OCI-LY7 (cell line): ENCODE measurements around the gene TPSG1. TPM values are rescaled to one million over a fixed set of nuclear protein-coding genes. Genes with fewer than 3 reads are reported as not detected.

Experiments used
- BruUV-seq: library from RNA; stranded (reverse); fragments of 400-500 nt; replicated peaks from 2 replicates; lab custom pipeline; 2021; lab: Mats Ljungman, UMichigan
- CTCF ChIA-PET: fragments of 300-600 bp; sonication (Branson Sonifier 250); formaldehyde crosslinking; loops from one replicate; lab custom pipeline; 2022; ENCODE audit warnings: antibody characterized with exemption; ENCODE audit not compliant: unreplicated experiment; lab: Charles Lee
- POLR2A ChIA-PET: fragments of 300-600 bp; sonication (Branson Sonifier 250); formaldehyde crosslinking; loops from one replicate; lab custom pipeline; 2022; ENCODE audit warnings: antibody characterized with exemption; lab: Charles Lee
- DNase-seq: peaks from one replicate; pipeline ENCODE4 v3.0.0-alpha.2; 2015; ENCODE audit warnings: low spot score
- H2AFZ ChIP-seq: fragments of 200-600 bp; sonication (generic), shearing (Covaris generic); 2 replicates; pipeline ENCODE4 v1.6.1; 2014; ENCODE audit warnings: mild to moderate bottlenecking, antibody characterized with exemption, low read length, moderate library complexity
- H3K27ac ChIP-seq: fragments of 200-600 bp; sonication (generic); 2 replicates; pipeline ENCODE4 v1.5.1; 2014; ENCODE audit warnings: mixed run types, low read depth, mild to moderate bottlenecking, moderate library complexity, low read length, inconsistent platforms; ENCODE audit not compliant: poor library complexity, severe bottlenecking
- H3K36me3 ChIP-seq: fragments of 200-600 bp; sonication (generic); 2 replicates; pipeline ENCODE4 v1.6.1; 2014; ENCODE audit warnings: mild to moderate bottlenecking, antibody characterized with exemption, low read length, moderate library complexity, mixed read lengths; ENCODE audit not compliant: insufficient read depth
- H3K4me1 ChIP-seq: fragments of 200-600 bp; sonication (generic); 2 replicates; pipeline ENCODE4 v1.5.1; 2014; ENCODE audit warnings: mild to moderate bottlenecking, low read length; ENCODE audit not compliant: insufficient read depth, poor library complexity, severe bottlenecking
- H3K4me2 ChIP-seq: fragments of 200-600 bp; sonication (generic); 2 replicates; pipeline ENCODE4 v1.6.1; 2014; ENCODE audit warnings: mild to moderate bottlenecking, low read length
- H3K4me3 ChIP-seq: fragments of 200-600 bp; sonication (generic); 2 replicates; pipeline ENCODE4 v1.5.1; 2014; ENCODE audit warnings: mild to moderate bottlenecking, low read depth, low read length; ENCODE audit not compliant: poor library complexity, severe bottlenecking
- H3K79me2 ChIP-seq: fragments of 200-600 bp; sonication (generic); 2 replicates; pipeline ENCODE4 v1.6.1; 2016; ENCODE audit warnings: low read depth, mild to moderate bottlenecking, low read length, moderate library complexity, mixed read lengths; ENCODE audit not compliant: insufficient read depth
- H3K9me2 ChIP-seq: fragments of 200-600 bp; sonication (generic); 2 replicates; pipeline ENCODE4 v1.6.1; 2016; ENCODE audit warnings: mild to moderate bottlenecking, low read length, mixed read lengths; ENCODE audit not compliant: insufficient read depth
- H3K9me3 ChIP-seq: fragments of 200-600 bp; sonication (generic); 2 replicates; pipeline ENCODE4 v1.6.1; 2014; ENCODE audit warnings: mild to moderate bottlenecking, mixed run types, low read length, mixed read lengths
- H4K20me1 ChIP-seq: fragments of 200-600 bp; sonication (generic); 2 replicates; pipeline ENCODE4 v1.6.1; 2014; ENCODE audit warnings: mild to moderate bottlenecking, antibody characterized with exemption, low read length, moderate library complexity, mixed read lengths; ENCODE audit not compliant: insufficient read depth
- CTCF ChIP-seq: fragments of 200-600 bp; sonication (generic); conservative IDR thresholded peaks from 2 replicates; pipeline ENCODE4 v1.5.1; 2014; ENCODE audit warnings: mild to moderate bottlenecking, antibody characterized with exemption, low read length, moderate library complexity, mixed read lengths
- EZH2phosphoT487 ChIP-seq: fragments of 200-600 bp; sonication (generic); IDR thresholded peaks from 2 replicates; pipeline ENCODE4 v1.6.1; 2018; ENCODE audit warnings: low read depth, borderline replicate concordance, mild to moderate bottlenecking, mixed run types, antibody characterized with exemption, low read length, moderate library complexity, mixed read lengths
- intact Hi-C: fragments of 100-400 bp; cut with micrococcal nuclease; formaldehyde crosslinking; loops from one replicate; pipeline ENCODE4 v1.10.0; 2022; ENCODE audit not compliant: unreplicated experiment
- total RNA-seq, 2 experiments: library from RNA; depleted of rRNA in 1 of 2; stranded (reverse); fragments of >200 nt in 1 of 2; shearing (Covaris generic) in 1 of 2; gene quantifications; 2 replicates each; pipeline ENCODE4 v1.2.3, GENCODE V29; 2014 to 2022

The TPSG1 gene
- total RNA-seq, 2 experiments from 2014 or later, result not detected

DNA sequence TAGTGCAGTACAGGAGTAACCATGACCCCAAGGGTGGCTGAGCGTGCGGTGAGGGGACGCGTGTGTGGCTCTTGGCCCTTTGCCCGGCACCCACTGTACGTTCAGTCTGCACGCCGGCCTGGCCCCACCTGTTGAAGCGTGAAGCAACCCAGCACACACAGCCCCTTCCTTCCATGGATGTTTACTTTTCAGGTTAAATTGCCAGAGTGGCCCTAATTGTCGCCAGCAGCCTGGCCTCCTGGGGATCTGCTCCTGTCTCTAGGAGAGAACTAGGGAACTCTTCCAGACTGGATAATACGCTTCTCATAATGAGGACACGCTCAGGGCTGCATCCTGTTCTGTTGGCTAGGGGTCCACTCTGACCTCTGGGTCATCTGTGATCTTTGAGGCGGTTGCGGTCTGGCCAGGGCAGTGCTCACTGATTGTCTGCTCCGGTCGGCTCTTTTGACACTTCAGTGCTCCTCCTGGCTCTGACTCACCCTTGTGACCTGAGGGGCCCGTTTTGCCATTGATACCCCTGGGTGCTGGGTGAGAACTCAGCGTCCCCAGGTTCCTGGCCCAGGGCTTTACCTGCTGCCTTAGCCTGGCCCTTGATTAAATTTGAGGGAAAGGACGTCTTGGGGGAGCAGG is 27.7 kb downstream of the TPSG1 start:
- POLR2A ChIA-PET, result no interaction called here
- Histone ChIP-seq H2AFZ (no peak overlapping the region), H4K20me1 (no peaks in the 10 kb centered on the region), H3K4me2 (no peak overlapping the region), H3K79me2 (no peaks in the 10 kb centered on the region), H3K4me3 (no peak overlapping the region), H3K27ac (no peak overlapping the region), H3K9me2 (no peaks in the 10 kb centered on the region), H3K4me1 (no peaks in the 10 kb centered on the region), H3K9me3 (no peaks in the 10 kb centered on the region), H3K36me3 (no peaks in the 10 kb centered on the region)
- TF ChIP-seq CTCF (no peak), EZH2phosphoT487 (no peak)
- intact Hi-C loops, result no loop called here
- no peak for DNase-seq
- CTCF ChIA-PET, result no interaction called here
- no TSS peak for BruUV-seq

DNA sequence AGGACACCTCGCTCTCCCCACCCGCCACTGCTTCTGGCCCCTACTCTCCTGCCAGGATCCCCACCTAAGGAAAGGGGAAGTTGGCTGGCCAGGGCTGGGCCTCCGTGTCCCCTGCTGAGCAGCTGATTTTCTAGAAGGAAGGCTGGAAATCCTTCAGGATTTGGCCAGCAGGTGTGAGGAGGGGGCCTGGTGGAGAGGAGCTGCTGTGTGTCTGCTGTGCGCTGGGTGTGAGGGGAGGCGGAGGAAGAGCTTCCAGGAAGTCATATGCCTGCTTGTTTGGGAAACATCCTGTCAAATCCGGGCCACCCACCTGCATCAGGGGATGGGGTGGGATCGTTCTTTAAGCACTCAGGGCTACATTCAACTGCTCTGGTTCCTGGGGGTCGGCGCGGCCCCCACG is 28.6 kb downstream of the TPSG1 start:
- H3K9me3 ChIP-seq, result no peaks in the 10 kb centered on the region
- H4K20me1 ChIP-seq, result no peaks in the 10 kb centered on the region
- H3K4me3 ChIP-seq, result no peak overlapping the region
- H3K79me2 ChIP-seq, result no peaks in the 10 kb centered on the region
- no peak overlapping the region for H3K27ac ChIP-seq
- POLR2A ChIA-PET, result no interaction called here
- TF ChIP-seq EZH2phosphoT487, result no peak
- TF ChIP-seq CTCF, result no peak
- no TSS peak for BruUV-seq
- intact Hi-C loops, result no loop called here
- CTCF ChIA-PET, result no interaction called here
- H3K36me3 ChIP-seq, result no peaks in the 10 kb centered on the region
- H3K4me2 ChIP-seq, result no peak overlapping the region
- H2AFZ ChIP-seq, result no peak overlapping the region
- DNase-seq, result no peak
- H3K9me2 ChIP-seq, result no peaks in the 10 kb centered on the region
- no peaks in the 10 kb centered on the region for H3K4me1 ChIP-seq

- no peaks in the 10 kb centered on the region for H4K20me1 ChIP-seq
- H3K36me3 ChIP-seq, result no peaks in the 10 kb centered on the region
- BruUV-seq, result no TSS peak
- H3K4me2 ChIP-seq, result no peak overlapping the region
- ChIA-PET POLR2A (no interaction called here), CTCF (no interaction called here)
- H3K9me2 ChIP-seq, result no peaks in the 10 kb centered on the region
- no peaks in the 10 kb centered on the region for H3K9me3 ChIP-seq
- no peak overlapping the region for H2AFZ ChIP-seq
- intact Hi-C loops, result no loop called here
- DNase-seq, result no peak
- no peaks in the 10 kb centered on the region for H3K4me1 ChIP-seq
- no peak overlapping the region for H3K27ac ChIP-seq
- TF ChIP-seq CTCF (no peak), EZH2phosphoT487 (no peak)
- H3K4me3 ChIP-seq, result no peak overlapping the region
- H3K79me2 ChIP-seq, result no peaks in the 10 kb centered on the region
These were observed 29.7 kb downstream of the TPSG1 start for GRCh38 chr16:1195393-1195666.
